GM18858 (cell line): ENCODE results near the gene ST6GAL1.
"Not testable (repeated sequence)": the region's sequence is repeated elsewhere in the genome, so short reads cannot be mapped to it uniquely, and the experiment has no call there.

ENCODE experiments used
- ATAC-seq: cut with Tn5 transposase; IDR thresholded peaks from one replicate; pipeline ENCODE4 v1.9.1; 2021; ENCODE audit not compliant: unreplicated experiment

The ST6GAL1 gene

DNA sequence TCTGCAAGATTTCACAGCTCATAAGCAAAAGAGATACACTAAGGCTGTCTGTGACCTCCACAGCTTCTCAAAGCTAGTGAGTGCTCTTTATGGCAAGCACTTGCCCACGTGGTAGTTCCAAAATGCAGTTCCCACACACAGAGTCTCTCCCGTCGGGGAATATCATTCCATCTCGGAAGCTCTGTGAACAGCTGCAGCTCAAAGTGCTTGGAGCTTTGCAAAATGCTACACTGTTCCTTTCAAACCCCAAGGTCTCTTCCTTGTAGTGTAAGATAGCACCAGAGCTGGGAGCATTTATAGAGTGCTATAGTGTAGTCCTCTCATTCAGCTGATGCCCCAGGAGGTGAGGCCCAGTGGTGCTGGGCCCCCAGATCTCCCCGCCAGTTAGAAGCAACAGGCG is 36.1 kb downstream of the ST6GAL1 start:
- ATAC-seq = no peak

DNA sequence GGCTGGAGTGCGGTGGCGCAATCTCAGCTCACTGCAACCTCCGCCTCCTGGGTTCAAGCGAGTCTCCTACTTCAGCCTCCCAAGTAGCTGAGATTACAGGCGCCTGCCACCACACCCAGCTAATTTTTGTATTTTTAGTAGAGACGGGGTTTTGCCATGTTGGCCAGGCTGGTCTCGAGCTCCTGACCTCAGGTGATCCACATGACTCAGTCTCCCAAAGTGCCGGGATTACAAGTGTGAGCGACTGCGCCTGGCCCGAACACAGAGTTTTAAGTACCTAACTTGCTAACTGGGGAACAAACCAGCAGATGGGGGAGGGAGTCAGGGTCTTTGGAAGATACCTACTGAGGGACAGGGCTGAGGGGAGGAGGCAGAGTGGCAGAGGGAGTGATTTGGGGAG is 36.9 kb downstream of the ST6GAL1 start:
- not testable (repeated sequence) for ATAC-seq

DNA sequence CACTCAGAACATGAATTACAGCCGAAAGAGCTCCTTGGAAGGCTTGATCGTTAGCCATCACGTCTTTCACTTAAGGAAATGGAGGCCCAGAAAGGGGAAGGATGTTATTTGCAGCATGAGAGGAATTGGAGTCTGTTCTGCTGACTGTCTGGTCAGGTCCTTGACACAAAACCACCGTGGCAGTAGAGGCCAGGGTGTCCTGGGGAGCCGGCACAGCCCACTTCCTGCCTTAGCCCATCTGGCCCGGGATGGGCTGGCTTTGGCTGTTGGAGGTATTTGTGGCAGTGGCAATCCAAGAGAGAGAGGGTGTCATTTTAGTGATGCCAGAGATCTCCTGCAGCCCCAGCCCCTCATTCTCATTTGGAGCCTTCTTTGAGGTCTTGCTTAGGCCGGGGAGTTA is 37.4 kb downstream of the ST6GAL1 start:
- ATAC-seq = no peak

DNA sequence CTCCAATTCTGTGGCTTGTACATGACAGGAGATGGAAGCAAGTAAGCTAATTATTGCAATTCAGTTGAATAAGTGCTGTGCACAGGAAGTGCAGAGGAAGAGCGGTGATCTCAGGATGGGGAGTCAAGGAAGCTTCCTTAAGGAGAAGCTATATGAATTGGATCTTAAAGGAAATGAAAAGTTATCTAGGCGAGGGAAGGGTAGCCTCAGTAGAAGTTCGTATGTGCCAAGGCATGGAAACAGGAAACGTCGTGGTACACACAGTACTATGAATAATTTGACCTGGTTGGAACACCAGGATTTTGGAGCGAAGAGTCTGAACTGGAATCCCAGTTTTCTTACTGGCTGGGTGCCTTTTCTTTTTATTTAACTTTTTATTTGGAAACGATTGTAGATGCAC is 39.3 kb downstream of the ST6GAL1 start:
- ATAC-seq = no peak

DNA sequence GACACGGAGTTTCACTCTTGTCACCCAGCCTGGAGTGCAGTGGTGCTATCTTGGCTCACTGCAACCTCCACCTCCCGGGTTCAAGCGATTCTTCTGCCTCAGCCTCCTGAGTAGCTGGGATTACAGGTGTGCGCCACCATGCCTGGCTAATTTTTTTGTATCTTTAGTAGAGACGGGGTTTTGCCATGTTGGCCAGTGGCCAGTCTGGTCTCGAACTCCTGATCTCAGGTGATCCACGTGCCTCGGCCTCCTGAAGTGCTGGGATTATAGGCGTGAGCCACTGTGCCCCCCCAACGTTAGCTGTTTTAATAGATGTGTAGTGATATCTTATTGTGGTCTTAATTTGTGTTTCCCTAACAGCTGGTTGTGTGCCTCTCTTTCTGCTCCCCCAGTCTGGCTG is 40.8 kb downstream of the ST6GAL1 start:
- not testable (repeated sequence) for ATAC-seq

DNA sequence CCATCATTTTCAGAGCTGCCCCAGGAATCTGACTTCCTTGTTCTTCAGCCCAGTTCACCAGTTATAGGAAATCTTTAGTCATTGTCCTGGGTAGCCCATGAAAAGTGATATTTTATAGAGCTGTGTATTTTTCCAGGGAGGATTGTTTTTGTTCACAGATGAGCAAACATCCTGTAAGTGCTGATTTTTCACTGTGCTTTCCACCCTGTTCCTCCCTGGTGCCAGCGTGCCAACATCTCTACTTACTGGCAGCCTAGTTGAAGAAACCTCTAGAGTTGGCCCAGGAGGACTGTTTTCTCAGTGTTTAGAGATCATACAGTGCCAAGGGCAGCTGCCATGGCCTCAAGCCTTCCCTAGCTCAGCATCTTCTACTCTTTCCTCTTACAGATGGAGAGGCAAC is 41.3 kb downstream of the ST6GAL1 start:
- no peak for ATAC-seq

DNA sequence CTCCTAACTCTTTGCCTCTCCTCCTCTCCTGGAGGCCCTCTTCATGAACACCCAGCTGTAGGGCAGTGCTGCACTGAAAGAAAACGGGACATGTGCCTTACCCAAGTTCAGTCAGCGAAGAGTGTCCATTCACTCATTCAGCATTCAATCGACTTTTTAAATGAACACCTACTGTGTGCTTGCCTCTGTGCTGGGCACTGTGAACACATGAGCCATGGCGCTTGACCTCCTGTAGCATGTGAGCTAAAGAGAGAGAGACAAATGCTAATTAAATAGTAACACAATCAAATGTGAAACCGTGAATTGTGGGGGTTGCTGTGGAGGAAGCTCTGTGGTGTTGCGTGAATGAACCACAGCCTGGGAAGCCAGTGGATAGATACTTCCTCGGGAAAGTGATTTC is 43.4 kb downstream of the ST6GAL1 start:
- no peak for ATAC-seq

DNA sequence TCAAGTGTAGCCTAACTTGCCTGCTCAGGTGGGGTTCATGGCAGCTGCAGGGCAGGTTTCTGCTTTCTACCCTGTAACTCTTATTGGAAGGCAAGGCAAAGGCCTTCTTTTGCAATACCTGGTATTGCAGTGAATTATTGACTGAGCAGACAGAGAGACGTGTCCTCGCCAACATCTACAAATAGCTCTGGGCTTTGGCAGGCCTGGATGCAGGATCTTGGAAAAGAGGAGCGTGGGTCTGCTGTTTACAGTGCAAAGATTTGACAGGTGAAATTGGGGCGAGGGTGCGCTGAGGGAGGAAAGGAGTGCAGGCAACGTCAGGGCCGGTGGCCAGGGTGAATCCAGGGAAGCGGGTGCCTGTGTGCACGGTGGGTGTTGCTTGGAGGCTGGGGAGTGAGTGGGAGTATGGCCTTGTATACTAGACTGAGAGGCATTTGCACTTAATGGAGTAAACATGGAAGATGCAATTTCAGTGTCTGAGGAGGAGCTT is 44.5 kb downstream of the ST6GAL1 start:
- ATAC-seq = no peak

DNA sequence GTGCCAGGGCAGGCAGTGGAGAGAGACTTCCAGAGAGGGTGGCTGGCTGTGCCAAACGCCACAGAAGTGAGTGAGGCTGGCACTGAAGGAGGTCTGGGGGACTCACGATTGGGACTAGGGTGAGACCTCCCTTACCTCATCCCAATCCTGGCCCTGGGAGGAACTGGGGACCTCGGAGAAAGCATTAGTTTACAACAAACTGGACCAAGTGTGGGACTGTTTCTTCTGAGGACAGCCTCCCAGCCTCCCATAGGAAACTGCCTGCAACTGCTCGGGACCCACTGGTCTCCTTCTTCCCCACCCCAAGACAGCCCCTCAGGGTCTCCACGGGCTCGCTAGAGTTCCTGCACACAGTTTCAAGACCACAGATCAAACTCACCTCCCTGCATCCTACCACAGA is 45.4 kb downstream of the ST6GAL1 start:
- no peak for ATAC-seq

DNA sequence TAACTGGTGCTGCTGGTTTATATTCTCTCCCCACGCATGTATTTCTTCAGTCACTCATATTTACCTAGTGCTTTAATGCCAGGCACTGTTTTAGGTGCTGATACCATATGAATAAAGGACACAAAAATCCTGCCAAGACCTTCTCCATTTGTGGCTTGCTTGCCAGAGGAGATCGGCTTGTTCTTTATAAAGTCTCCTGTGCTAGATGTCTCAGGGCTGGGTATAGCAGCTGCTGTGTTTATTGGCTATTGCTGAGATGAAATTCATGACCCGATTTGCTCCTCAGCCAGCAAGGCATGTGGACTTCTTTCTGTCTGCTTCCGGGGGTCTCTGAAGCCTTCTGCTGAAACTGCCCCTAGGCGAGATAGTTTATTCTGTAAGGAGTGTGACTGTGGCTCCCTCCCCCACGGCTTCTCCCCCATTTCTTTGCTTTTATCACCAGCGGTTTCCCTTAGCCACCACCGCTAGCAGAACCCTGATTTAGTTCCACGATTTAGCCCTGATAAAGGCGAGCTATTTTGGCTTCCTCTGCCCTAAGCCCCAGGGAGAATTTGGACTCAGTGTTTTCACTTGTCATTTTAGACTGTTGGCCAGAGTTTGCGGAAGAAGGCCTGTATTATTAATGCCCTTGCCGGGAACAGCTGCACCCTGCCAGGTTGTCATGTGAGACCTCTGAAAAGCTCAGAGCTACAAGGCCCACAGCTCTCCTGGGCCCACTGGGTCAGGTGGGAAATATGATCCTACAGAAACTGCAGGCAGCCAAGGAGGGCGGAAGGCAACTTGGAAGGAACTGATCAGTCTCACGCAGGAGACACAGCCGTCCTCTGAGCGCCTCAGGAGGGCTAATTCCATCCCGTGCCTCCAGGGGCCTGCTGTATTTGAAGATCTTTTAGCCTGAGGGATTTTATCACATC is 46.8 kb downstream of the ST6GAL1 start:
- no peak for ATAC-seq

DNA sequence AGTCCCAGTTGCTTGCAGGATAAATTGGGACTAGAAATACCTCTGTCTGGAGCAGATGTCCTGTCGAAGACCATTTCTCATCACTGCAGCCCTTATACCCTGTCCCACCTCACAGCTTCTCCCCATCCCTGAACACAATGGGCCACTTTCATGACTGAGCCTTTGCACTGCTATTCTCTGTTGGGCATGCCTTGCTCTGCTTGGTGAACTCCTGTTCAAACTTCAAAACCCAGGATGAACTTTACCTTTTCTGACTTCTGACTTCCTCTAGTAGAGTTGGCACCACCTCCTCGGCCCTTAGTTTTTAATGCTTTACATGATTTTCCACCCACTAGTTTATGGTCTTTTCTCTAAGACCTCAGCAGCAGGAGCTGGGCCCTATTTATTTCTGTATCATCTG is 48.4 kb downstream of the ST6GAL1 start:
- no peak for ATAC-seq

DNA sequence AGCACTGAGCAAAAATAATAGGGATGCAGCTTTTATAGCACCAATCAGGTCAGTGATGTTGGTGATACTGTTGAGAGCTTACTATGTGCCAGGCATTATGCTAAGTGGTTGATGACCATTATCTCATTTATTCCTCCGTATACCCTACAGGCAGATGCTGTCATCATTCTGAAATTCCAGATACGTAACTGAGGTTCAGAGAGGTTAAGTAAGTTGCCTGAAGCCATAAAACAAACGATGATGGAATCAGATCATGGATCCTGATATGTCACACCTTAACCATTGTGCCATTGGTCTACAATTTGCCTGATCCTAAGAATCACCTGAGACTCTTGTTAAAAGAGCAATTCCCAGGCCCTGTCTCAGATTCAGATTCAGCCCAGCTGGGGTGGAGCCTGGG is 49.5 kb downstream of the ST6GAL1 start:
- no peak for ATAC-seq

DNA sequence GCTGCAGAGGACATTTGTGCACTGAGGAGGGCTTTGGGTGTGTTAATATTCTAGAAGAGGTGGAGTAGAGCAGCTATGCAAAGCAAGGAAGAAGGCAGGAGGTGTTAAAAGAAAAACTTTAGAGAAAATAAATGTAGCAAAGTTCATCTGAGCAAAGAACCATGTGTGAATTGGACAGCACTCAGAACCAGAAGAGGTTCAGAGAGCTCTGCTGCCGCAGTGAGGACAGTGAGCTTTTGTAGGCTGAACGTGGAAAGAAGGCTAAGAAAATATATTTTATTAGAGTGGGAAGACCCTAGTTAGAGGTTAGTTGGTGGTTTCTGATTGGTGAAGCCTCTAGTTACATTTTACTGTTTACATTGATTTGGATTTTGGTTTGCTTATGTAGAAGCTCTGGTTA is 50.7 kb downstream of the ST6GAL1 start:
- no peak for ATAC-seq

DNA sequence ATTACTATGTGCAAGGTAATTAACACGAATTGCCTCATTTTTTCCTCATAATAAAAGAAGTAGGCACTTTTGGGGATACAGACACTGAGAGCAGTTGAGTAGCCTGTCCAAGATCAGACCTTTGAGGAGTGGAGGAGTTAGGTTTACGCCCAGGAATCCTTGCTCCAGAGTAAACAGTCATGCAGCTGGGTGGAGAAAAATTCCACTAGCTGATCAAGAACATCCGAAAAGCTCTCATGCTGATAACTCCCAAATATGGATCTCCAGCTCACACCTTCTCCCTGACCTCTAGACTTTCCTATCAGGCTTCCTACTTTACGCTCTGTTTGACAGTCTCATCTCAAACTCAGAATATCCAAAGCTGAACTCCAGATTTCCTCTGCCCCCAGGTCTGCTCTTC is 53.3 kb downstream of the ST6GAL1 start:
- ATAC-seq = no peak

DNA sequence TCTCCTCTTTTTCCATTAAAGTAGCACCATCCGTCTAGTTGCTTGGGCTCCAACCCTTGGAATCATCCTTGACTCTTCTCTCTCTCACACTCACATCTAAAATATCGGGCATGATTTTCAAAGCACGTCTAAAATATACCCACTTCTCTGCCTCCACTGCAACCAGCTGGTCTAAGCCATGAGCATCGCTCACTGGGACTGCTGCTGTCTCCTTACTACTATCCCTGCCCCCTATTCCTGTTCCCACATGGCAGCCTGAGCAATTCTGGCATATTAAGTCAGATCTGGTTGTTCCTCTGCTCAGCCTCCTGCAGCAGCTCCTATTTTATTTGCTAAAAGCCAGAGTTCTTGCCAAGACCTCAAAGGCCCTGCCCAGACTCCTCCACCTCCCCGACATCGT is 53.7 kb downstream of the ST6GAL1 start:
- no peak for ATAC-seq

DNA sequence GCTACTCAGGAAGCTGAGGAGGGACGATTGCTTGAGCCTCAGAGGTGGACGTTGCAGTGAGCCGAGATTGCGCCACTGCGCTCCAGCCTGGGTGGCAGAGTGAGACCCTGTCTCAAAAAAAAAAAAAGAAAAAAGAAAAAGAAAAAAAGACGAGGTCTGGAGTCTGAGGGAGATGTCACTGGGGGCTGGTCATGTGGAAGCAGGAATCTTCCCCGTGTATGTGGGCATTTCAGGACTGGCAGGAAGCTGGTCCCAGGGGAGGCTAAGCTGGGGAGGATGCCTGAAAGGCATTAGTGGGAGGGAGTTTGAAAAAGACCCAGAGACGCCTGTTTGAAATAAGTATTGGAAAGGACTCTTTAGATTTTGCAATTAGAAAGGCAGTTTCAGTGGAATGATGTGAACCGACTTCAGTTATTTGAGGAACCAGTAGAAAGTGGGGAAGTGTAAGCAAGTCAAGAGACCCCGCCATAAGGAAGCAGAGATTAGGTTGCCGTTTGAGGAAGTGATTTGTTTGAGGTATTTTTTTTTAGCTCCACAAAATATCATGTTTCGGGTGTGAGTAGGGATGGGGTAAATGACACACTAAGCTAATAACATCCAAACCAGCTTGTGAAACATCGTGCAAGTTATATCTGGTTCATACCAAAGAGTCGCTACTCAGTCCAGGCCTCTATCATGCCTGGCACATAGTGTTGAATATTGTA is 55.5 kb downstream of the ST6GAL1 start:
- ATAC-seq = peak; percentile 41

DNA sequence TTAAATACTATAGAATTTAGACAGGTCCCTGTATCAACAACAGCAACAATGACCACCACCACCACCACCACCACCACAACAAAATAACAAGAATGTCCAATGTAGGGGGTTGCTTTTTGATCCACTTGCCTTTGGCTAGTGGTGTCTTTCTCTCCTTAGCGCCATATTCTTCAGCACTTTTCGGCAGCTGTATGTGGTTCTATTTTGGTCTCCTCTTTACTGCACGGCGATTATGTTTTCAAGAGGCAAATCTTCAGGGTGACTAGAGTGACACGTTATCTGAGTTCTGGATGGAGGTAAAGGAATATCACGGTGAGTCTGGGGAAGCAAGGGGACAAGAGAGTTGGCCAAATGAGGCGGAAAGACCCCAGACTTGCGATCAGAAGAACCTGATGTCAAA is 56.1 kb downstream of the ST6GAL1 start:
- no peak for ATAC-seq

DNA sequence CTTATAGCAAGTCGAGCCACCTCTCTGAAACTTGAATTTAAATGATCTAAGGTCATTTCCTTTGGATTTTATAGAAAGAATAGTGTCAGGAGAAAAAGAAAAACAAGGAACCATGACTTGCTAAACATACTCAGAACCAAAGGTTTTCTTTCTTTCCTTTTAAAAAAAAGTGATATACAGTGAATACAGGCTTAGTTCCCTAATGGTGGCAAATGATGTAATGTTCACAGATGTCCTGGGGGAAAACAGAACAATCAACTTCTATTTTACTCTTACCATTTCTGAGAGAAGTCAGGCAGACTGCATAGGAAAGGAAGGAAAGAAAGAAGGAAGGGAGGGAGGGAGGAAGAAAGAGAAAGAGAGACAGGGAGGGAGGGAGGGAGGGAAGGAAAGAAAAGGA is 56.5 kb downstream of the ST6GAL1 start:
- ATAC-seq = no peak

DNA sequence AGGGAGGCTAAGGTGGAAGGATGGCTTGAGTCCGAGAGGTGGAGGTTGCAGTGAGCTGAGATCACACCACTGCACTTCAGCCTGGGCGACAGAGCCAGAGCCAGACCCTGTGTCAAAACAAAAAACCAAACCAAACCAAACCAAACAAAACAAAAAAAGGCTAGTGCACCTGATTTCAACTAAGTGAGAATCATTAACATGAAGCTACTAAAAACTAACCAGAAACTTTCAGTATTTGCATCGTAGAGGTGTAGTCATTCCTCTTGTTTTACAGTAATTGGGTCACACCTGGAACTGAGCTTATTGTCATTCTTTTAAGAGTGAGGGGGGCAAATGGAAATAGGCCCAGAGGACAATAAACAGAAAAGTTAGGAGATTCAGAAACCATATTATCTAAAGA is 58.5 kb downstream of the ST6GAL1 start:
- ATAC-seq = peak; percentile 76

DNA sequence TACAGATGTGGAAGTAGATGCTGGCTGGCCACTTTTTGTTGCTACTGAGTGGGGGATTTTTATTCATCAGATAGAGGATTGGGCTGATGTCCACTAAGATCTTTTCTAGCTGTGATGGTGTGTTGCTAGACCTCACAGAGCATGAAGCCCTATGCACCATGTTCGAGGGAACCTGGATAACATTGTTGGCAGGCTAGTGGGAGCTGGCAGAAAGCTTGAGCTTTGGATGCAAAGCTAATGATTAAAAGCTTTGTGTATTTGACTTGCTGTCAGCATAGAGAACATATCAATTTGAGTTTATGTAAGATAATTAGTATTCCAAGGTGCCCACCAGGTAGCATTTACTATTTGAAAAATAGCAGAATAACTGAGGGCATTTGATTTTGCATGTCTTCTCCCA is 59.1 kb downstream of the ST6GAL1 start:
- ATAC-seq = no peak

DNA sequence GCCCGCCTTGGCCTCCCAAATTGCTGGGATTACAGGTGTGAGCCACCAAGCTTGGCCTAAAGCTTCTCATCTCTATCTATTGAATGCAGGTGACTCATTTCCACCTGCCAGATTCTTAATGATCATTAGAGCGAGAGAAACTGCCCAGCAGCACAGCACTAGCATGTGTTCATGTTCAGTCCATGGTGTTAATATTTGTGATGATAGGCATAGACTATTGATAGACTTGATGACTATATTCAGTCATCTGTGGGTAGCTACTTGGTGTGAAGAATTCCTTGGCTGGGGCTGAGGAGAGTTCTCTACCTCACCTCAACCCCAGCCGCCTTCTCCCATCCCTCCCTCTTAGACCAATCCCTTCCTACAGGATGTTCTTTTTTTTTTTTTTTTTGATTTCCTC is 60.0 kb downstream of the ST6GAL1 start:
- no peak for ATAC-seq

DNA sequence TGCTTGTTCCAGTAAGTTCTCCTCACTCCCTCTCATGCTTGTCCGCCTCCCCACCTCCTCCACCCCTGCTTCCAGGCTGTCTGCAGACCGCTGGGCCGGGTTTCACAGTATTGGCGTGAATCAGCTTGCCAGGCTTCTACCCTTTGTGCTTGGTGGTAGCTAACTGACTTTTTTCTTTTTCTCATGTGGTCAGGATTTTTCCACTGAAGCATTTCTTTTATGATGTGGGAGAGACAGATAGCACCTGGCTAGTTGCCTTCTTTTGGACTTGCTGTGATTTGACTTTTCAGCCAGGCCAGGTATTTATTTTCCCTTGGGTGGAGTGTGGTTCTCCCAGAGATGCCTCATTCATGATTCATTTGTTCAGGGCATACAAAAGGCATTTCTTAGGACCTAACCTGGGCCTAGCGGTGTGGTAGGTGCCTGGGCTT is 60.6 kb downstream of the ST6GAL1 start:
- no peak for ATAC-seq
